ENCODE measurements around the gene SPDYE11.
"Not testable (repeated sequence)": the region's sequence is repeated elsewhere in the genome, so short reads cannot be mapped to it uniquely, and the experiment has no call there.

SPDYE11 gene

GRCh38 chr7:73057811-73058210 is at the start of gene SPDYE11:
Gene SPDYE11 (minus strand): TSS chr7:73057911. CDS start chr7:73056111, 1,800 bp downstream.
- not testable (repeated sequence) for DNase-seq (ENCODE audit: low read depth in 2 of 3, low spot score in 1 of 3)

DNA sequence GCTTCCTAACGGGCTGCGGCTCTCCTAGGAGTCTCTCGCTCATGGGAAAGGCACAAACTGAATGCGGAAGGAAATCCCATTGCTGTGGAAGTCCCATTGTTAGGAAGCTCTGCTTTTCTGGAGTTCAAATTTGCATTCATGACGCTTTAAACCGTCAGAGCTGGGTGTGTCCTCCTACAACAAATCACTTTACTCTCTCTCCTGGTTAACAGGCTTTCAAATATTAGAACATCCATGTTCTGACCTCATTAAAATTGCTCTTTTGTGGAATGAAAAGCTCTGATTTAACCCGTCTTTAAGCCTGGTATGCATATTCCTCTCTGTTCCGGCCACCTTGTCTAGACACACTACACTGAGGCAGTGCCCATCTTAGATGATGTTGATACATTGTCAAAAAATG is 28.2 kb upstream of the SPDYE11 start, which contains the start of gene SPDYE9:
Gene SPDYE9, minus strand, starts transcription at position 101 of the 400 bp plus-strand sequence. CDS start 1,800 bp downstream, outside the sequence.
- not testable (repeated sequence) for DNase-seq (ENCODE audit: low read depth in 2 of 3, low spot score in 1 of 3)

GRCh38 chr7:73029666-73030065 is 28.0 kb downstream of the SPDYE11 start, which contains the start of gene SPDYE8:
Gene SPDYE8 (minus strand): TSS chr7:73029766. CDS start chr7:73027966, 1,800 bp downstream.
- DNase-seq (ENCODE audit: low read depth in 2 of 3, low spot score in 1 of 3): not testable (repeated sequence)

- not testable (repeated sequence) for DNase-seq (ENCODE audit: low read depth in 2 of 3, low spot score in 1 of 3)
These were observed 51.2 kb downstream of the SPDYE11 start for GRCh38 chr7:73006491-73006890.

GRCh38 chr7:73005693-73006447 is 51.8 kb downstream of the SPDYE11 start:
- peak; percentile 81 to 91 (median 83) for DNase-seq (ENCODE audit: low read depth in 2 of 3, low spot score in 1 of 3)

DNA sequence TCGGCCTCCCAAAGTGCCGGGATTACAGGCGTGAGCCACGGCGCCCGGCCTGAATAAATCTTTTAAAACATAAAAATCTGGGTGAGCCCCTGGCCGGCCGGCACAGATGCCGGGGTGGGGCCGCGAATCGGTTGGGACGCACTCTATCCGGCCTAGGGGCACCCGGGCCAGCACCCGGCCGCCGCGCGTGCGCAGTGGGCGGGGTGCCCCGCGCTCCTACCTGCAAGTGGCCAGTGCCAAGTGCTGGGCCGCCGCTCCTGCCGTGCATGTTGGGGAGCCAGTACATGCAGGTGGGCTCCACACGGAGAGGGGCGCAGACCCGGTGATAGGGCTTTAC is 52.4 kb downstream of the SPDYE11 start:
- DNase-seq (ENCODE audit: low read depth in 2 of 3, low spot score in 1 of 3): peak; percentile 27 to 72 (median 41)

GRCh38 chr7:72997887-72998468 is 59.7 kb downstream of the SPDYE11 start:
- not testable (repeated sequence) for DNase-seq (ENCODE audit: low read depth in 2 of 3, low spot score in 1 of 3)
